ENCODE measurements around the gene NFYB. TPM values are rescaled to one million over a fixed set of nuclear protein-coding genes. Genes with fewer than 3 reads are reported as not detected.

NFYB gene
- total and polyA plus RNA-seq, 7 experiments from 2014 or later = 11.6 to 47.0 (median 24.9) TPM

- POLR2A ChIA-PET = no interaction called here
- no peaks in the 10 kb centered on the region for H3K9me3 Mint-ChIP-seq
- H3K27me3 ChIP-seq (ENCODE audit: control insufficient read depth in 2 of 2, insufficient read depth in 2 of 2, low read length in 2 of 2) = no peaks in the 10 kb centered on the region
- ATAC-seq = no peak
- no peak overlapping the region for H3K4me3 ChIP-seq (ENCODE audit: low read length)
- H3K27ac Mint-ChIP-seq = peak overlapping the region in 5 of 9 donors; percentile 6 to 68 (median 54)
- H3K4me3 Mint-ChIP-seq = peak overlapping the region in 1 of 10 donors; percentile 1
- no peak for DNase-seq
- no peaks in the 10 kb centered on the region for H3K27me3 Mint-ChIP-seq
- peaks cover 0 to 21% (median 5%) of the 10 kb centered on the region in 3 experiments for H3K36me3 ChIP-seq (ENCODE audit: control insufficient read depth in 2 of 3, insufficient read depth in 3 of 3, low read length in 3 of 3)
- H3K9me3 ChIP-seq (ENCODE audit: control insufficient read depth in 2 of 3, low read length in 3 of 3) = no peaks in the 10 kb centered on the region
- H3K36me3 Mint-ChIP-seq = peaks cover 7 to 19% (median 12%) of the 10 kb centered on the region in 5 donors
- no peak overlapping the region for H3K27ac ChIP-seq (ENCODE audit: low read depth, low read length)
- intact Hi-C loops (cut with micrococcal nuclease) = no loop called here
- H3K4me1 ChIP-seq (ENCODE audit: control insufficient read depth in 2 of 2, insufficient read depth in 2 of 2, low read length in 2 of 2) = peaks cover 7 to 19% of the 10 kb centered on the region in 2 donors
- CTCF ChIA-PET = interaction anchor here (0.6 to 1.4 kb wide), 2 partner anchors 20 to 23 kb away, joined by 3 to 7 read pairs; no protein-coding TSS in a partner anchor
- H3K4me1 Mint-ChIP-seq = peaks cover 19 to 52% (median 32%) of the 10 kb centered on the region in 7 donors
Measured at GRCh38 chr12:104132351-104132956, 5.6 kb downstream of the NFYB start.

- peaks cover 0 to 28% (median 5%) of the 10 kb centered on the region in 3 experiments for H3K36me3 ChIP-seq (ENCODE audit: control insufficient read depth in 2 of 3, insufficient read depth in 3 of 3, low read length in 3 of 3)
- intact Hi-C loops (cut with micrococcal nuclease) = no loop called here
- DNase-seq (no peak), ATAC-seq (no peak)
- no peak overlapping the region for H3K4me3 Mint-ChIP-seq
- peaks cover 2 to 14% of the 10 kb centered on the region in 2 donors for H3K4me1 ChIP-seq (ENCODE audit: control insufficient read depth in 2 of 2, insufficient read depth in 2 of 2, low read length in 2 of 2)
- H3K27ac ChIP-seq (ENCODE audit: low read depth, low read length) = no peak overlapping the region
- no peaks in the 10 kb centered on the region for H3K27me3 ChIP-seq (ENCODE audit: control insufficient read depth in 2 of 2, insufficient read depth in 2 of 2, low read length in 2 of 2)
- CTCF ChIA-PET = interaction anchor here (0.6 to 1.4 kb wide), 2 partner anchors 19 to 22 kb away, joined by 3 to 7 read pairs; no protein-coding TSS in a partner anchor
- H3K27ac Mint-ChIP-seq = peak overlapping the region in 2 of 9 donors; percentile 10 to 11
- H3K4me3 ChIP-seq (ENCODE audit: low read length) = no peak overlapping the region
- no peaks in the 10 kb centered on the region for H3K27me3 Mint-ChIP-seq
- H3K36me3 Mint-ChIP-seq = peaks cover 7 to 19% (median 12%) of the 10 kb centered on the region in 5 donors
- no peaks in the 10 kb centered on the region for H3K9me3 ChIP-seq (ENCODE audit: control insufficient read depth in 2 of 3, low read length in 3 of 3)
- peaks cover 19 to 46% (median 32%) of the 10 kb centered on the region in 7 donors for H3K4me1 Mint-ChIP-seq
- POLR2A ChIA-PET = interaction anchor here (0.6 kb wide), 1 partner anchor 1201 kb away, joined by 5 read pairs; no protein-coding TSS in a partner anchor
- no peaks in the 10 kb centered on the region for H3K9me3 Mint-ChIP-seq
Measured at GRCh38 chr12:104131609-104132008, 6.4 kb downstream of the NFYB start.

- ChIA-PET POLR2A (no interaction called here), CTCF (no interaction called here)
- H3K36me3 ChIP-seq (ENCODE audit: control insufficient read depth in 2 of 3, insufficient read depth in 3 of 3, low read length in 3 of 3) = peaks cover 0 to 36% (median 5%) of the 10 kb centered on the region in 3 experiments
- Mint-ChIP-seq H3K4me3 (no peak overlapping the region), H3K4me1 (peaks cover 16 to 40% (median 30%) of the 10 kb centered on the region in 7 donors), H3K36me3 (peaks cover 7 to 21% (median 19%) of the 10 kb centered on the region in 5 donors), H3K27me3 (no peaks in the 10 kb centered on the region), H3K9me3 (no peaks in the 10 kb centered on the region), H3K27ac (peak overlapping the region in 3 of 9 donors; percentile 1 to 80 (median 2))
- no peak overlapping the region for H3K4me3 ChIP-seq (ENCODE audit: low read length)
- intact Hi-C loops (cut with micrococcal nuclease) = no loop called here
- no peak for DNase-seq
- no peak overlapping the region for H3K27ac ChIP-seq (ENCODE audit: low read depth, low read length)
- peaks cover 0 to 7% of the 10 kb centered on the region in 2 donors for H3K4me1 ChIP-seq (ENCODE audit: control insufficient read depth in 2 of 2, insufficient read depth in 2 of 2, low read length in 2 of 2)
- no peaks in the 10 kb centered on the region for H3K9me3 ChIP-seq (ENCODE audit: control insufficient read depth in 2 of 3, low read length in 3 of 3)
- no peaks in the 10 kb centered on the region for H3K27me3 ChIP-seq (ENCODE audit: control insufficient read depth in 2 of 2, insufficient read depth in 2 of 2, low read length in 2 of 2)
- ATAC-seq = no peak
Measured at GRCh38 chr12:104130760-104131159, 7.2 kb downstream of the NFYB start.

GRCh38 chr12:104126548-104126947, 11.5 kb downstream of the NFYB start:
- H3K27ac ChIP-seq (ENCODE audit: low read depth, low read length) = no peak overlapping the region
- intact Hi-C loops (cut with micrococcal nuclease) = no loop called here
- no peaks in the 10 kb centered on the region for H3K27me3 ChIP-seq (ENCODE audit: control insufficient read depth in 2 of 2, insufficient read depth in 2 of 2, low read length in 2 of 2)
- Mint-ChIP-seq H3K27ac (no peak overlapping the region), H3K4me1 (peaks cover 8 to 29% (median 23%) of the 10 kb centered on the region in 7 donors), H3K27me3 (no peaks in the 10 kb centered on the region), H3K36me3 (peaks cover 0 to 22% (median 16%) of the 10 kb centered on the region in 5 donors), H3K4me3 (no peak overlapping the region), H3K9me3 (no peaks in the 10 kb centered on the region)
- no peak for ATAC-seq
- CTCF ChIA-PET = interaction anchor here (1.7 kb wide), 1 partner anchor 17 kb away, joined by 10 read pairs; no protein-coding TSS in a partner anchor
- no peaks in the 10 kb centered on the region for H3K4me1 ChIP-seq (ENCODE audit: control insufficient read depth in 2 of 2, insufficient read depth in 2 of 2, low read length in 2 of 2)
- H3K36me3 ChIP-seq (ENCODE audit: control insufficient read depth in 2 of 3, insufficient read depth in 3 of 3, low read length in 3 of 3) = peaks cover 5 to 42% (median 7%) of the 10 kb centered on the region in 3 experiments
- H3K9me3 ChIP-seq (ENCODE audit: control insufficient read depth in 2 of 3, low read length in 3 of 3) = no peaks in the 10 kb centered on the region
- H3K4me3 ChIP-seq (ENCODE audit: low read length) = no peak overlapping the region
- POLR2A ChIA-PET = interaction anchor here (0.6 to 1.0 kb wide), 2 partner anchors 11 to 1076 kb away, joined by 4 read pairs; partner anchors contain the start of gene NFYB
- DNase-seq = no peak

- Mint-ChIP-seq H3K4me1 (peaks cover 0 to 4% (median 3%) of the 10 kb centered on the region in 7 donors), H3K4me3 (no peak overlapping the region), H3K36me3 (peaks cover 0 to 38% (median 16%) of the 10 kb centered on the region in 5 donors), H3K27me3 (no peaks in the 10 kb centered on the region), H3K9me3 (no peaks in the 10 kb centered on the region), H3K27ac (no peak overlapping the region)
- DNase-seq = no peak
- Histone ChIP-seq H3K27ac (ENCODE audit: low read depth, low read length) (no peak overlapping the region), H3K9me3 (ENCODE audit: control insufficient read depth in 2 of 3, low read length in 3 of 3) (no peaks in the 10 kb centered on the region), H3K27me3 (ENCODE audit: control insufficient read depth in 2 of 2, insufficient read depth in 2 of 2, low read length in 2 of 2) (no peaks in the 10 kb centered on the region), H3K36me3 (ENCODE audit: control insufficient read depth in 2 of 3, insufficient read depth in 3 of 3, low read length in 3 of 3) (peaks cover 0 to 42% (median 22%) of the 10 kb centered on the region in 3 experiments), H3K4me3 (ENCODE audit: low read length) (no peak overlapping the region), H3K4me1 (ENCODE audit: control insufficient read depth in 2 of 2, insufficient read depth in 2 of 2, low read length in 2 of 2) (no peaks in the 10 kb centered on the region)
- POLR2A ChIA-PET = no interaction called here
- no peak for ATAC-seq
- intact Hi-C loops (cut with micrococcal nuclease) = no loop called here
- CTCF ChIA-PET = interaction anchor here (1.4 kb wide), 1 partner anchor 13 kb away, joined by 3 read pairs; no protein-coding TSS in a partner anchor
Measured at GRCh38 chr12:104122298-104122697, 15.7 kb downstream of the NFYB start.

GRCh38 chr12:104121001-104121400, 17.0 kb downstream of the NFYB start:
- DNase-seq = no peak
- no peaks in the 10 kb centered on the region for H3K9me3 ChIP-seq (ENCODE audit: control insufficient read depth in 2 of 3, low read length in 3 of 3)
- H3K36me3 ChIP-seq (ENCODE audit: control insufficient read depth in 2 of 3, insufficient read depth in 3 of 3, low read length in 3 of 3) = peaks cover 0 to 30% (median 25%) of the 10 kb centered on the region in 3 experiments
- Mint-ChIP-seq H3K36me3 (peaks cover 0 to 32% (median 15%) of the 10 kb centered on the region in 5 donors), H3K4me1 (peaks cover 0 to 4% (median 3%) of the 10 kb centered on the region in 7 donors), H3K9me3 (no peaks in the 10 kb centered on the region), H3K27ac (peak overlapping the region in 1 of 9 donors; percentile 2), H3K27me3 (no peaks in the 10 kb centered on the region), H3K4me3 (no peak overlapping the region)
- H3K4me1 ChIP-seq (ENCODE audit: control insufficient read depth in 2 of 2, insufficient read depth in 2 of 2, low read length in 2 of 2) = no peaks in the 10 kb centered on the region
- no peaks in the 10 kb centered on the region for H3K27me3 ChIP-seq (ENCODE audit: control insufficient read depth in 2 of 2, insufficient read depth in 2 of 2, low read length in 2 of 2)
- H3K4me3 ChIP-seq (ENCODE audit: low read length) = no peak overlapping the region
- no peak overlapping the region for H3K27ac ChIP-seq (ENCODE audit: low read depth, low read length)
- ChIA-PET POLR2A (interaction anchor here (0.7 to 0.8 kb wide), 2 partner anchors 16 to 63 kb away, joined by 3 to 5 read pairs; no protein-coding TSS in a partner anchor), CTCF (interaction anchor here (0.6 to 1.4 kb wide), 5 partner anchors 12 to 238 kb away, joined by 3 to 8 read pairs (median 4); no protein-coding TSS in a partner anchor)
- intact Hi-C loops (cut with micrococcal nuclease) = no loop called here
- no peak for ATAC-seq
